Activated T-cell treated with anti-CD3 and anti-CD28 coated beads, Interleukin-2, amount 50 U/mL, for 4 hours (primary cell): ENCODE data around the gene GNB1. TPM values are rescaled to one million over a fixed set of nuclear protein-coding genes. Genes with fewer than 3 reads are reported as not detected.

Experiments
- ATAC-seq, 2 donors: fragments of 200-7000 bp; cut with Tn5 transposase; one replicate each; pipeline ENCODE4 v1.10.0; 2021
- DNase-seq: peaks from one replicate; pipeline ENCODE4 v3.0.0-alpha.2; 2020
- H3K27me3 Mint-ChIP-seq: one replicate; pipeline ENCODE4 v1.8.0; 2021; ENCODE audit warnings: low read depth, mixed read lengths
- H3K36me3 Mint-ChIP-seq: one replicate; pipeline ENCODE4 v1.8.0; 2022; ENCODE audit warnings: mixed read lengths; ENCODE audit not compliant: insufficient read depth
- H3K4me1 Mint-ChIP-seq: one replicate; pipeline ENCODE4 v1.8.0; 2021; ENCODE audit warnings: low read depth, mixed read lengths
- H3K4me3 Mint-ChIP-seq: one replicate; pipeline ENCODE4 v1.8.0; 2021; ENCODE audit warnings: mild to moderate bottlenecking, moderate library complexity, mixed read lengths
- H3K9me3 Mint-ChIP-seq: one replicate; pipeline ENCODE4 v1.8.0; 2021; ENCODE audit warnings: mixed read lengths
- total RNA-seq, 3 donors: library from RNA; stranded (reverse); gene quantifications; one replicate each; pipeline ENCODE4 v1.2.1, GENCODE V29; 2021

Gene GNB1
- total RNA-seq, 3 donors from 2014 or later, result 354 to 395 (median 387) TPM

DNA sequence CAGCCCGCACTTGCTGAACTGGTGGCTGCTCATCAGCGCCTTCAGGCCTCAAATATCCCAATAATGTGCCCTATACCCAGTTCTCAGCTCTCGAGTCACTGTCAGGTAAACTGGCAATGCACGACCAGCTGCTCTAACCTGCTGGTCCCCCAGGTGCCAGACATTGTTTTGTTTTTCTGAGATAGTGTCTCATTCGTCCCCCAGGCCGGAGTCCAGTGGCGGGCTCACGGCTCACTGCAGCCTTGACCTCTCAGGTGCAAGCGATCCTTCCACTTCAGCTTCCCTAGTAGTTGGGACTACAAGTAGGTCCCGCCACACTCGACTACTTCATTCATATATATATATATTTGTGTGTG lies 111.6 kb downstream of the GNB1 start:
- no peaks in the 10 kb centered on the region for H3K27me3 Mint-ChIP-seq
- H3K9me3 Mint-ChIP-seq, result no peaks in the 10 kb centered on the region
- H3K4me1 Mint-ChIP-seq, result peaks cover 69% of the 10 kb centered on the region
- H3K36me3 Mint-ChIP-seq, result no peaks in the 10 kb centered on the region
- ATAC-seq (no peak), DNase-seq (no peak)
- peak overlapping the region; percentile 78 for H3K4me3 Mint-ChIP-seq

DNA sequence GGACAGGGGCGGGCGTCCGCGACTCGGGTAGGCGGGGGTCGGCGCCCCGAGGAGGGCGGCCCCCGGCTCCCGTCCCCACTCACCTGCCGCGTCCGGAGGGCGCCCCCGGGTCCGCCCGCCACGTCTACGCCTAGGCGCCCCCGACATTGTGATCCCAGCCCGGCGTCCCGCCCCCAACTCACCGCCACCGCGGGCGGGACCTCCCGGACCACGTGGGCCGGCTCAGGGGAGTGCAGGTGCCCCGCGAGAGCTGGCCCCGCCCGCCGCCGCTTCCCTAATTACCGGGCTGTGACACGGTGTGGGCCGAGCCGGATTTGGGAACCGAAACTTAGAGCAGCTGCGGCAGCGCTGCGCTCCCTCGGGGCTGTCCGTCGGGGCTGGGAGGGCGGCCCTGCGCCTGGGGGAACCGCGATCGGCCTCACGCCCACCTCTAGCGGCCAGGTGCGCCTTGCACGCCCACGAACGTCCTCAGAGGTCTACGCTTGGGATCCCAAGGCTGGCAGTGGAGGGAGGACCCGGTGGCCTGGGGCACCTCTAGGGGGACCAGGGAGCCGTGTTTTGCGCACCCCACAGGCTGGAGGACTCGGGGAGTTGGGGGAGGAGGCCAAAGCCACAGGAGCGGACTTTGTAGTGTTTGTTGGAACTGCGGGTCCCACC lies 112.1 kb downstream of the GNB1 start:
- no peaks in the 10 kb centered on the region for H3K27me3 Mint-ChIP-seq
- ATAC-seq (peak; percentile 62), DNase-seq (peak; percentile 73)
- peaks cover 70% of the 10 kb centered on the region for H3K4me1 Mint-ChIP-seq
- no peaks in the 10 kb centered on the region for H3K36me3 Mint-ChIP-seq
- peak overlapping the region; percentile 78 for H3K4me3 Mint-ChIP-seq
- H3K9me3 Mint-ChIP-seq, result no peaks in the 10 kb centered on the region

GRCh38 chr1:1777950-1778662 lies 112.8 kb downstream of the GNB1 start, which contains the start of gene NADK:
TSS of gene NADK (minus strand) at chr1:1778470. CDS start at chr1:1765406, 13,064 bp downstream.
- Mint-ChIP-seq H3K4me1 (peaks cover 64% of the 10 kb centered on the region), H3K9me3 (no peaks in the 10 kb centered on the region), H3K4me3 (peak within 1 kb of the TSS; percentile 81), H3K27me3 (no peaks in the 10 kb centered on the region), H3K36me3 (no peaks in the 10 kb centered on the region)
- DNase-seq (peak; percentile 70), ATAC-seq (peak; percentile 76 to 78)

DNA sequence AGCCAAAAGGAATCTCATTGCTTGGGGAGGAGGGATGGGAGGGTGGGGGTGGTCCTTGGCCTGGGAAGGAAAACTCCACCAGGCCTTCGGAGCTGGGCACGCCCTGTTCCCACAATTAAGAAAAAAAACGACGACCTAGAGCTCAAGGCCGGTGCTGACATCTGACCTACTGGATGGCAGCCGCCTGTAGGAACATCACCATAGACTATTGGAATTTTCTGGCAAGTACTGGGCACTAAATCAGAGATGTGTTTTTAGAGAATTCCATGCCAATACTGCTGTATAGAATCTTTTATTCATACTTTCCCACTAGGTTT lies 113.3 kb downstream of the GNB1 start:
- H3K4me1 Mint-ChIP-seq, result peaks cover 59% of the 10 kb centered on the region
- peak overlapping the region; percentile 81 for H3K4me3 Mint-ChIP-seq
- H3K9me3 Mint-ChIP-seq, result no peaks in the 10 kb centered on the region
- no peaks in the 10 kb centered on the region for H3K27me3 Mint-ChIP-seq
- H3K36me3 Mint-ChIP-seq, result peaks cover under 1% of the 10 kb centered on the region
- ATAC-seq (no peak), DNase-seq (no peak)

- H3K36me3 Mint-ChIP-seq, result peaks cover 4% of the 10 kb centered on the region
- no peaks in the 10 kb centered on the region for H3K9me3 Mint-ChIP-seq
- no peaks in the 10 kb centered on the region for H3K27me3 Mint-ChIP-seq
- peaks cover 58% of the 10 kb centered on the region for H3K4me1 Mint-ChIP-seq
- no peak for DNase-seq
- ATAC-seq, result no peak
- peak overlapping the region; percentile 81 for H3K4me3 Mint-ChIP-seq
Observed at GRCh38 chr1:1776672-1777582, 114.0 kb downstream of the GNB1 start.

DNA sequence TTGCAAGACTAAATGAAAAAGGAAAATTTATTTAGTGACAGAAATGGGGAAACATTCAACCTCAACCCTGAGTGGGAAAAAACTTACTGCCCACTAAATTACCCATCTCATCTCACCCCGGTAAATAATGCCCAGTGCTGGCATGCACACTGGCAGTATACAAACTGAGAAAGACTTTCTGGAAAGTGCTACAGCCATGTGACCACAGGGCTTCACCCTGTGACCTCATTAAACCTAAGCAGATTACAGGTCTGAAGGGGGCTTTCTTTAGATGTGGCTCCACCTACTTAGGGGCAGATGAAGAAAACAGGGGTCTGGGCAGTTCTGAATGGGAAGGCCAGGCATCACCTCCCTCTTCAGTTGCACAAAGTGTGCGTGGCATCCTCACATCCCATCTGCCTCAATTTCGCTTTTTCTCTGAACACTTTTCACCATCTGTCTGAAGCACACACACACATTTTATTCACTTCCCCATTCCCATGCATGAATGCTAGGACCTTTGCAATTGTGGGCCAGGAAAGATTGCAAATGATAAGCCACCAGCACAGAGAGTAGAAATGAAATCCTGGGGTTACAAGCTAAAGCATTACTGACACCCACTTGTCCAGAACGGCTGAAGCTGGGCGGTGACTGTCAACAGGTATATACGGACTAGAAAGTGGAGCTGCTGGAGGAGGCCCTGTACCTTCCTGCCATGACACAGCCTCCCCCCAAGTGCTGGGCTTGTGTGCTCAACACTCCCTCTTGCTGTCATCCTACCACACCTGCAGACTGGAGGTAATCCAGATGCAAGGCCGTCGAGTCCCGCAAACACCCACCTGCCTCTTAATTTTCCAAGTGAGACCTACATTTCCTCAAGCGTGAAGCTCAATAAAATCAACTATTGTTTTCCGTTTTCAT lies 115.3 kb downstream of the GNB1 start:
- Mint-ChIP-seq H3K36me3 (peaks cover 10% of the 10 kb centered on the region), H3K27me3 (no peaks in the 10 kb centered on the region), H3K9me3 (no peaks in the 10 kb centered on the region), H3K4me3 (peak overlapping the region; percentile 81), H3K4me1 (peaks cover 48% of the 10 kb centered on the region)
- no peak for ATAC-seq
- no peak for DNase-seq

GRCh38 chr1:1773874-1774273 lies 117.0 kb downstream of the GNB1 start:
- Mint-ChIP-seq H3K4me1 (peaks cover 32% of the 10 kb centered on the region), H3K9me3 (no peaks in the 10 kb centered on the region), H3K36me3 (peaks cover 13% of the 10 kb centered on the region), H3K27me3 (no peaks in the 10 kb centered on the region), H3K4me3 (no peak overlapping the region)
- ATAC-seq (no peak), DNase-seq (no peak)

DNA sequence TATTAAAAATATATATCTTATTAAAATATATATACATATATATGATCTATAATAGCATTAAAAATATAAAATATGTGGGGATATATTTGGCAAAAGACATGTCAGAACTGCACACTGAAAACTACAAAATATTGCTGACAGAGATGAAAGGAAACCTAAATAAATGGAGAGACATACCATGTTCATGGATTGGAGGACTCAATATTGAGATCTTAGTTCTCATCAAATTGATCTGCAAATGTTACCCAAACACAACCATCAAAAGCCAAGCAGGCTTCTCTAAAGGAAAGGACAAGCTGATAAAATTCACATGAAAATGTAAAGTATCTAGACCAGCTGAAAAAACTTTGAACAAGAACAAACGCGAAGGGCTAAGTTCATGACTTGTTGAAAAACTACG lies 119.8 kb downstream of the GNB1 start:
- no peak for ATAC-seq
- Mint-ChIP-seq H3K4me3 (no peak overlapping the region), H3K36me3 (peaks cover 20% of the 10 kb centered on the region), H3K4me1 (peaks cover 24% of the 10 kb centered on the region), H3K27me3 (no peaks in the 10 kb centered on the region), H3K9me3 (no peaks in the 10 kb centered on the region)
- no peak for DNase-seq

DNA sequence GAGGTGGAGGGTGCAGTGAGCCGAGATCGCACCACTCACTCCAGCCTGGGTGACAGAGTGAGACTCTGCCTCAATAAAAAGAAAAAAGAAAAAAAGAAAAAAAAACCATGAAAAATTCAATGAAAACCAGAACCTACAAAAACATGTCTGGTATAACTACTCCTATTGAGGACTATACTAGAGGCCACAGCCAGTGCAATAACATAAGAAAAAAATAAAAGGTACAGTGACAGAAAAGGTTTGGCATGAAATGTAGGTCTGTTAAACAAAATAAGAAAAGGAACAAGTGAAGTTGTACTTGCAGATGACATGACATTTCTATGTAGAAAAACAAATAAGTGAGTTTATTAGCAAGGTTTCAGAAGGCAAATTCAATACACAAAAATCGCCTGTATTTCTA lies 120.8 kb downstream of the GNB1 start:
- peaks cover 14% of the 10 kb centered on the region for H3K4me1 Mint-ChIP-seq
- ATAC-seq (no peak), DNase-seq (no peak)
- peaks cover 20% of the 10 kb centered on the region for H3K36me3 Mint-ChIP-seq
- no peaks in the 10 kb centered on the region for H3K27me3 Mint-ChIP-seq
- no peaks in the 10 kb centered on the region for H3K9me3 Mint-ChIP-seq
- no peak overlapping the region for H3K4me3 Mint-ChIP-seq

GRCh38 chr1:1768249-1768992 lies 122.5 kb downstream of the GNB1 start:
- H3K4me1 Mint-ChIP-seq, result peaks cover 8% of the 10 kb centered on the region

DNA sequence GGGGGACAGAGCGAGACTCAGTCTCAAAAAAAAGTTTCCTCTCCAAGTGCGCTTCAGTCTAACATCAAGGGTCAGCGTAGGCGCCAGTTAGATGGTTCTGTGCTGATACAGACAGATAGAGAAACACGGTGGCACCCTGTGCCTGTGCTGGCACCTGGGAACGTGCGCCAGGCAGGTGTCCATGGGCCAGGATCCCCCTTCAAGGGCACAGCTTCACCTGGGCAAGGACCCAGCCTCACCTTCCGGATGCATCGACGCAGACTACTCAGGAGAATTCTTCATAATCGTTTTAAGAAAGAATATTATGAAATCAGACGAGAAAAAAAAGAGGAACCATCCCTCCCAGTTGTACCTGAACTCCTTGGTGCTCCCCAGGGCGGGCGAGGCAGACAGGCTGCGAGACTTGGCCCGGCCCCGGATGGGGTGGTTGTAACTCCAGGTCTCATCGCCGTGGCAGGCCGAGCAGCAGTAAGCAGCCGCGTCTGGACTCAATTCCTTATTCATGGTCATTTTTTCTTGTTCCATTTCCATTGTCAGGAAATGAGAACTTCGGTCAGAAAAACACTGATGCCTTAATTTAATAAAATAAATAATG lies 125.9 kb downstream of the GNB1 start:
- Mint-ChIP-seq H3K4me3 (no peak overlapping the region), H3K9me3 (no peaks in the 10 kb centered on the region), H3K4me1 (peaks cover 4% of the 10 kb centered on the region), H3K36me3 (peaks cover 16% of the 10 kb centered on the region), H3K27me3 (no peaks in the 10 kb centered on the region)
- ATAC-seq, result no peak
- DNase-seq, result no peak

More at GRCh38 chr1:1768249-1768992, 122.5 kb downstream of the GNB1 start:
- Mint-ChIP-seq H3K27me3 (no peaks in the 10 kb centered on the region), H3K4me3 (no peak overlapping the region), H3K36me3 (peaks cover 26% of the 10 kb centered on the region), H3K9me3 (no peaks in the 10 kb centered on the region)
- no peak for ATAC-seq
- DNase-seq, result no peak

DNA sequence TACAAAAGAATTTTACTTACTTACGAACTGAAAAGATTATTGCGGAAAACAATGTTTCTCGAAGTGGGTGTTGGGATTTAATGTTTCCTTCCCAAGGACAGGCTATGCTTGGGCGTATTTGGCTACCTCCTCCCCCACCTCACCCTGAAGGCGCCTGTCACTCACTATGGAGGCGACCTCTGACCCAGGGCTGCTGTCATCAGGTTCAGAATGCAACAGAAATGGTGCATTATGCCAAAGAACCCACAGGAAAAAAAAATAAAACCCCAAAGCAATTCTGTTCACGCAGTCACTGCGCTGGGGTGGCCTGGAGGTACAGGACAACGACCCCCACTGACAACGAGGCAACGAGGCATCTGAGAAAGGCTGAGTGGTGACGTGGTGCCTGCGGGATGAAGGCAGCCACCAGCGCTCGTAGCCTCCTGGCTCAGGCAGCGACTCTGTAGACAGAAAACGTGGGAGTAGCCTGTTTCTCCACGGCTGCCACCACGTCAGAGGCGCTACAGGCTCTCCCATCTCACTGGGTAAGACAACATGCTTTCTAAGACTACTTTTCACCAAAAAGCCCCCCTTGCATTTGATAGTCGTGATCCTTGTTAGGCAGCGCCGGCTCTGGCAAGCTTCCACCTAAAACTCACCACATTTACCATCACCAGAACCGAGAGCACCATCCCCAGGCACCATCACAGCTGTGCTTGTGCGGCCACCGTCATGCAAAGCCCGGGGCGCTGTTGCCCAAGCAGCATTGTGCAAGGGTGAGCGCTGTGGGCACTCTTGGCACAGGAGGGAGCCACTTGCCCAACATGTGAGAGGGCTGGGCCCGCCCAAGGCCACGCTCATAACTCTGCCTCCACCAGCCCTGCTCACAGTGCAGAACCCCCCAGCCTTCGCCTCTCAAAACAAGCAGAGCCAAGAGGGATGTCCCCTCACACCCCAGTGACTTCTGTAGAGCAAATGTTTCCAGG lies 126.9 kb downstream of the GNB1 start:
- DNase-seq, result no peak
- Mint-ChIP-seq H3K36me3 (peaks cover 19% of the 10 kb centered on the region), H3K4me1 (peaks cover 4% of the 10 kb centered on the region), H3K9me3 (no peaks in the 10 kb centered on the region), H3K27me3 (no peaks in the 10 kb centered on the region), H3K4me3 (no peak overlapping the region)
- ATAC-seq, result no peak
